Suprapubic skin (tissue), 4 donors: ENCODE measurements around the gene SPATA31E1. TPM values are rescaled to one million over a fixed set of nuclear protein-coding genes. Genes with fewer than 3 reads are reported as not detected.

Experiments
- DNase-seq, 2 donors: peaks; one replicate each; pipeline ENCODE4 v3.0.0-alpha.2; 2019; ENCODE audit warnings: low spot score in 2 of 2
- H3K27ac ChIP-seq: fragments of 200-600 bp; sonication (generic); one replicate; pipeline ENCODE4 v1.5.1; 2019
- H3K27me3 ChIP-seq: fragments of 200-600 bp; sonication (generic); one replicate; pipeline ENCODE4 v1.5.1; 2019
- H3K36me3 ChIP-seq: fragments of 200-600 bp; sonication (generic); one replicate; pipeline ENCODE4 v1.5.1; 2019
- H3K4me1 ChIP-seq: fragments of 200-600 bp; sonication (generic); one replicate; pipeline ENCODE4 v1.5.1; 2019
- H3K4me3 ChIP-seq: fragments of 200-600 bp; sonication (generic); one replicate; pipeline ENCODE4 v1.5.1; 2019; ENCODE audit warnings: mild to moderate bottlenecking
- H3K9me3 ChIP-seq: fragments of 200-600 bp; sonication (generic); one replicate; pipeline ENCODE4 v1.5.1; 2019
- EP300 ChIP-seq: sonication (generic); formaldehyde crosslinking; IDR thresholded peaks from one replicate; pipeline ENCODE4 v1.6.1; 2017; ENCODE audit warnings: antibody characterized with exemption
- POLR2A ChIP-seq, 2 donors: fragments of 450-650 bp; IDR thresholded peaks; one replicate each; pipeline ENCODE4 v1.6.1; 2017; ENCODE audit warnings: antibody characterized with exemption in 2 of 2, mild to moderate bottlenecking in 2 of 2, moderate library complexity in 2 of 2
- POLR2AphosphoS5 ChIP-seq, 3 donors: sonication (generic); formaldehyde crosslinking; IDR thresholded peaks; one replicate each; pipeline ENCODE4 v1.6.1; 2017; ENCODE audit warnings: antibody characterized with exemption in 3 of 3
- WGBS: methylation state at CpG from one replicate; pipeline ENCODE4 v1.1.5; 2018; 5-methylcytosine and 5-hydroxymethylcytosine counted together
- total RNA-seq, 4 donors: library from RNA; depleted of rRNA; stranded (reverse); fragments of >200 nt; gene quantifications; one replicate each; pipeline ENCODE4 v1.1.0, GENCODE V29; 2016
- TF ChIP-seq, protein P1 (sequence below), 2 donors: fragments of 200-600 bp in 1 of 2; fragments of 450-650 bp in 1 of 2; sonication (generic) in 1 of 2; IDR thresholded peaks; one replicate each; pipeline ENCODE4 v1.5.1; 2016 to 2019; ENCODE audit warnings: antibody characterized with exemption in 2 of 2, mild to moderate bottlenecking in 1 of 2, moderate library complexity in 1 of 2

SPATA31E1 gene
- total RNA-seq, 4 donors from 2014 or later, result not detected

GRCh38 chr9:87889065-87889881 is 6.6 kb downstream of the SPATA31E1 start:
- no peaks in the 10 kb centered on the region for H3K4me1 ChIP-seq
- no peaks in the 10 kb centered on the region for H3K9me3 ChIP-seq
- H3K27me3 ChIP-seq, result peaks cover 5% of the 10 kb centered on the region
- H3K36me3 ChIP-seq, result no peaks in the 10 kb centered on the region
- WGBS, result 85% methylated on average over 10 of the region's 12 CpGs
- no peak for DNase-seq
- H3K4me3 ChIP-seq, result no peak overlapping the region
- no peak overlapping the region for H3K27ac ChIP-seq
- TF ChIP-seq, protein P1, sequence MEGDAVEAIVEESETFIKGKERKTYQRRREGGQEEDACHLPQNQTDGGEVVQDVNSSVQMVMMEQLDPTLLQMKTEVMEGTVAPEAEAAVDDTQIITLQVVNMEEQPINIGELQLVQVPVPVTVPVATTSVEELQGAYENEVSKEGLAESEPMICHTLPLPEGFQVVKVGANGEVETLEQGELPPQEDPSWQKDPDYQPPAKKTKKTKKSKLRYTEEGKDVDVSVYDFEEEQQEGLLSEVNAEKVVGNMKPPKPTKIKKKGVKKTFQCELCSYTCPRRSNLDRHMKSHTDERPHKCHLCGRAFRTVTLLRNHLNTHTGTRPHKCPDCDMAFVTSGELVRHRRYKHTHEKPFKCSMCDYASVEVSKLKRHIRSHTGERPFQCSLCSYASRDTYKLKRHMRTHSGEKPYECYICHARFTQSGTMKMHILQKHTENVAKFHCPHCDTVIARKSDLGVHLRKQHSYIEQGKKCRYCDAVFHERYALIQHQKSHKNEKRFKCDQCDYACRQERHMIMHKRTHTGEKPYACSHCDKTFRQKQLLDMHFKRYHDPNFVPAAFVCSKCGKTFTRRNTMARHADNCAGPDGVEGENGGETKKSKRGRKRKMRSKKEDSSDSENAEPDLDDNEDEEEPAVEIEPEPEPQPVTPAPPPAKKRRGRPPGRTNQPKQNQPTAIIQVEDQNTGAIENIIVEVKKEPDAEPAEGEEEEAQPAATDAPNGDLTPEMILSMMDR (IDR thresholded peaks at IDR 0.05), result no peak
- TF ChIP-seq POLR2AphosphoS5 (IDR thresholded peaks at IDR 0.05), result no peak
- TF ChIP-seq EP300, result no peak
- TF ChIP-seq POLR2A (IDR thresholded peaks at IDR 0.05), result no peak

GRCh38 chr9:87889882-87890252 is 7.2 kb downstream of the SPATA31E1 start:
- Histone ChIP-seq H3K9me3 (no peaks in the 10 kb centered on the region), H3K4me1 (no peaks in the 10 kb centered on the region), H3K36me3 (no peaks in the 10 kb centered on the region), H3K4me3 (no peak overlapping the region), H3K27me3 (peaks cover 5% of the 10 kb centered on the region), H3K27ac (no peak overlapping the region)
- no CpG with 5 or more reads among the region's 4 CpGs for whole genome bisulfite sequencing
- no peak for DNase-seq
- TF ChIP-seq POLR2AphosphoS5 (IDR thresholded peaks at IDR 0.05) (no peak), EP300 (no peak), POLR2A (IDR thresholded peaks at IDR 0.05) (no peak)
- TF ChIP-seq, protein P1 (IDR thresholded peaks at IDR 0.05), result no peak

DNA sequence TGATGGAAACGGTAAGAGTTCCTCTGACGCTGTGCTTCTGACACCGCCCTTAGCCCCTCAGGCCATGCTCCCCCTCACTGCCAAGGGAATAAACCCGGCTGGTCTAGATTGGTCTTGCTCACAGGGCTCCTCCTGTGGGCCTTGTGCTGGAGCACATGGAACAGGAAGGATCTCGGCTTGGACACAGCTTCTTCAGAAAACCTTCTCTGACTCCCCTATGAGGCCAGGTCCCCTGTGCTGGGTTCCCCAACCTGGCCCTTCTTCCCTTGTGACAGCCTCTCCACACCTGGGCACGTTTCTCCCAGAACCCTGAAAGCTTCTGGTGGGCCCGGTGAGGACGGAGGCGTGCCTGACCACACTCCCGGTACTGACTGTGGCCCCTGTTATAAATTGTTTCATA is 8.2 kb downstream of the SPATA31E1 start:
- no peaks in the 10 kb centered on the region for H3K9me3 ChIP-seq
- WGBS, result 77% methylated on average over 10 of the region's 10 CpGs
- H3K27me3 ChIP-seq, result peaks cover 5% of the 10 kb centered on the region
- H3K4me1 ChIP-seq, result no peaks in the 10 kb centered on the region
- no peak overlapping the region for H3K4me3 ChIP-seq
- DNase-seq, result no peak
- H3K27ac ChIP-seq, result no peak overlapping the region
- TF ChIP-seq, protein P1 (IDR thresholded peaks at IDR 0.05), result no peak
- TF ChIP-seq POLR2A (IDR thresholded peaks at IDR 0.05) (no peak), EP300 (no peak), POLR2AphosphoS5 (IDR thresholded peaks at IDR 0.05) (no peak)
- H3K36me3 ChIP-seq, result no peaks in the 10 kb centered on the region

DNA sequence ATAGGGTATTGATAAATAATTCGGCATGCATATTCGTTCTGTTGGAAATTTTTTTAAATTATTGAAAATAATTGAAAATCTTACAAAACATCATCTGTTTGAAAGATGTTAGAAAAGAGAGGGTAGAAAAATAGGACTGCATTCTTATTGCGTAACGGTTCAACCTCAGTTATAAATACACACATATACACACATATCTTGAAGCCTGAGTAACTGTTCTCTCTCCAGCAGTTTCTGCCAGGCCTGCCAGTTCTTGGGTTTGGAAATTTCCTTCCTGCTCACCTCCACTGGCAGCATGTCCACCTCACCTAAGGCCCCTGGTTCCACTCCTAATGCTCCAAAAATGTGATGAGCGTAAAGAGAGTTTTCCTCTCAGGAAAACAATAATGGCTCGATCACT is 9.1 kb downstream of the SPATA31E1 start:
- no peaks in the 10 kb centered on the region for H3K4me1 ChIP-seq
- no peak overlapping the region for H3K4me3 ChIP-seq
- no peak overlapping the region for H3K27ac ChIP-seq
- peaks cover 5% of the 10 kb centered on the region for H3K27me3 ChIP-seq
- H3K9me3 ChIP-seq, result no peaks in the 10 kb centered on the region
- WGBS, result 85% methylated on average over 6 of the region's 6 CpGs
- DNase-seq, result no peak
- TF ChIP-seq EP300, result no peak
- TF ChIP-seq POLR2AphosphoS5 (IDR thresholded peaks at IDR 0.05), result no peak
- TF ChIP-seq, protein P1 (IDR thresholded peaks at IDR 0.05), result no peak
- TF ChIP-seq POLR2A (IDR thresholded peaks at IDR 0.05), result no peak
- H3K36me3 ChIP-seq, result no peaks in the 10 kb centered on the region

GRCh38 chr9:87892956-87893355 is 10.3 kb downstream of the SPATA31E1 start:
- Histone ChIP-seq H3K4me3 (no peak overlapping the region), H3K4me1 (no peaks in the 10 kb centered on the region), H3K27me3 (peaks cover 9% of the 10 kb centered on the region), H3K9me3 (no peaks in the 10 kb centered on the region), H3K36me3 (no peaks in the 10 kb centered on the region), H3K27ac (no peak overlapping the region)
- TF ChIP-seq, protein P1 (IDR thresholded peaks at IDR 0.05), result no peak
- TF ChIP-seq POLR2AphosphoS5 (IDR thresholded peaks at IDR 0.05), result no peak
- no peak for TF ChIP-seq EP300
- no peak for TF ChIP-seq POLR2A (IDR thresholded peaks at IDR 0.05)
- no peak for DNase-seq
- WGBS, result 80% methylated on average over 4 of the region's 4 CpGs
